NB4 (cell line): ENCODE measurements around the gene TMTC2.
A peak's percentile ranks its signal among the peaks of the same experiment; 100 is the strongest.

Source experiments
- DNase-seq: peaks from one replicate; pipeline ENCODE4 v3.0.0; 2010; ENCODE audit warnings: low read depth
- H3K4me3 ChIP-seq: one replicate; pipeline ENCODE4 v1.5.1; 2011; ENCODE audit warnings: mild to moderate bottlenecking, low read depth, low read length, moderate library complexity
- CTCF ChIP-seq: IDR thresholded peaks from one replicate; pipeline ENCODE4 v1.5.1; 2012; ENCODE audit warnings: low read depth, low read length
- MAX ChIP-seq: IDR thresholded peaks from 2 replicates; pipeline ENCODE4 v1.6.1; 2011; ENCODE audit warnings: low read depth, low read length
- MYC ChIP-seq: IDR thresholded peaks from 2 replicates; pipeline ENCODE4 v1.6.1; 2011; ENCODE audit warnings: low read depth, low read length
- POLR2A ChIP-seq: IDR thresholded peaks from 2 replicates; pipeline ENCODE4 v1.6.1; 2011; ENCODE audit warnings: mild to moderate bottlenecking; ENCODE audit not compliant: insufficient read length; ENCODE audit errors: extremely low read depth

TMTC2 gene

GRCh38 chr12:82832096-82832495 is 145.4 kb downstream of the TMTC2 start:
- no peak overlapping the region for H3K4me3 ChIP-seq
- TF ChIP-seq MYC, result no peak
- TF ChIP-seq CTCF, result no peak
- no peak for TF ChIP-seq MAX
- no peak for TF ChIP-seq POLR2A
- DNase-seq, result peak; percentile 72

GRCh38 chr12:82832981-82833380 is 146.3 kb downstream of the TMTC2 start:
- no peak for DNase-seq
- TF ChIP-seq MYC (no peak), POLR2A (no peak), MAX (no peak), CTCF (no peak)
- H3K4me3 ChIP-seq, result no peak overlapping the region

- no peak for TF ChIP-seq POLR2A
- no peak for TF ChIP-seq MYC
- DNase-seq, result no peak
- no peak overlapping the region for H3K4me3 ChIP-seq
Observed at GRCh38 chr12:82833481-82833880, 146.8 kb downstream of the TMTC2 start.

DNA sequence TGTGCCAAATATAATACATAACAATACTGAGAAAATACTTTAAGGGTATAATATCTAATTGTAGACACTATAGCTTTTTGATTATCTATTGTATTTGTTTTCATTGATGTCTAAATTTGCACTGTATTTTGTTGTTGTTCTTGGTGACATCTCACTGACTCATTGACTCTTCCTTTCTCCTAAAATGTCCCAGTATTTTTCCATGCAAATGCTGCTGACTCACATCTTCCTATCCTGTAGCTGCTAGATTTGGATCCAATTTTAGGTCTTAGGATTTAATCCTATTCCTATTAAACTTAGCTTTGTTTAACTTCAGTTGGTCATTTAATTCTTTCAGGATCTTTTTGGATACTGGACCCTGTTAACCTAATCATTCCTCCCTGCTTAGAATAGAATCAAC is 148.5 kb downstream of the TMTC2 start:
- no peak for DNase-seq
- no peak for TF ChIP-seq CTCF
- no peak for TF ChIP-seq MAX
- no peak for TF ChIP-seq MYC
- TF ChIP-seq POLR2A, result no peak
- no peak overlapping the region for H3K4me3 ChIP-seq

GRCh38 chr12:82838131-82838551 is 151.4 kb downstream of the TMTC2 start:
- DNase-seq, result no peak
- no peak for TF ChIP-seq POLR2A
- no peak for TF ChIP-seq MAX
- H3K4me3 ChIP-seq, result no peak overlapping the region

GRCh38 chr12:82838827-82839226 is 152.1 kb downstream of the TMTC2 start:
- no peak for DNase-seq
- H3K4me3 ChIP-seq, result no peak overlapping the region
- TF ChIP-seq MAX (no peak), POLR2A (no peak), CTCF (no peak), MYC (no peak)

DNA sequence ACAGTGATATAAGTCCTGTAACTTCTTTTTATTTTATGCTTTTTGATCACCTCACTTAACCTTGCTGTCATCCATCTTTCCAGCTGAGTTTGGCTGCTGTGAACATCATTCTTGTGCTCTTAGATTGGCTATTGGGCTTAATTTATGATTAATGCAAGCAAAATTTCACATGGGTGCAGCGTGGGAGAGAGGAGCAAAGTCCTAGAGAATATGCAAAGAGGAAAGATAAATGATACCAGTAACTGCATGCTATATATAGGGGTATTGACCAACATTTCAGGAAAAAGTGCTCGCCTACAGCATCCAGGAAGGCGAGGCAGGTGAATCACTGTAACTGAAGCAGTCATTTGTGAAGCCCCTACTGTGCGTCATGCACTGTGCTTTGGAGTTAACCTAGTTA is 153.1 kb downstream of the TMTC2 start:
- no peak for DNase-seq
- TF ChIP-seq POLR2A (no peak), CTCF (no peak), MYC (no peak)
- no peak overlapping the region for H3K4me3 ChIP-seq
